Neuronal stem cell (in vitro differentiated cells): ENCODE measurements around the gene LILRB3.
"Not testable (repeated sequence)": the region's sequence is repeated elsewhere in the genome, so short reads cannot be mapped to it uniquely, and the experiment has no call there.

Experiments used
- DNase-seq: peaks from one replicate; pipeline ENCODE4 v3.0.0-alpha.2; 2013; ENCODE audit warnings: low spot score
- H2AFZ ChIP-seq: one replicate; pipeline ENCODE4 v1.6.1; 2013; ENCODE audit warnings: mild to moderate bottlenecking, low read length, inconsistent platforms
- H2AK5ac ChIP-seq: 2 replicates; pipeline ENCODE4 v1.6.1; 2013; ENCODE audit warnings: low read depth, mild to moderate bottlenecking, inconsistent platforms, low read length, moderate library complexity, mixed read lengths
- H2BK120ac ChIP-seq: 2 replicates; pipeline ENCODE4 v1.6.1; 2013; ENCODE audit warnings: low read depth, mild to moderate bottlenecking, inconsistent platforms, low read length, moderate library complexity, mixed read lengths
- H2BK12ac ChIP-seq: one replicate; pipeline ENCODE4 v1.6.1; 2013; ENCODE audit warnings: low read length, inconsistent platforms
- H2BK15ac ChIP-seq: 2 replicates; pipeline ENCODE4 v1.6.1; 2013; ENCODE audit warnings: mild to moderate bottlenecking, low read length, inconsistent platforms, mixed read lengths
- H2BK5ac ChIP-seq: one replicate; pipeline ENCODE4 v1.6.1; 2013; ENCODE audit warnings: inconsistent platforms, mild to moderate bottlenecking, low read length, moderate library complexity
- H3K14ac ChIP-seq: one replicate; pipeline ENCODE4 v1.6.1; 2013; ENCODE audit warnings: low read length, inconsistent platforms
- H3K18ac ChIP-seq: 2 replicates; pipeline ENCODE4 v1.6.1; 2013; ENCODE audit warnings: low read length, inconsistent platforms
- H3K23ac ChIP-seq: 2 replicates; pipeline ENCODE4 v1.6.1; 2013; ENCODE audit warnings: low read depth, mild to moderate bottlenecking, mixed read lengths, low read length, inconsistent platforms; ENCODE audit not compliant: poor library complexity
- H3K27ac ChIP-seq: replicated peaks from 3 replicates; pipeline ENCODE4 v1.5.1; 2013; ENCODE audit warnings: low read length, inconsistent platforms
- H3K27me3 ChIP-seq, 3 experiments: 2 replicates each; pipeline ENCODE4 v1.6.1; 2013; ENCODE audit warnings: low read length in 3 of 3, mild to moderate bottlenecking in 2 of 3, inconsistent platforms in 1 of 3, low read depth in 1 of 3, mixed read lengths in 1 of 3, moderate library complexity in 1 of 3; ENCODE audit not compliant: control insufficient read depth in 3 of 3, insufficient read depth in 3 of 3
- H3K36me3 ChIP-seq, 2 donors: replicated peaks in 1 of 2; 2 replicates each; pipeline ENCODE4 v1.6.1; 2013; ENCODE audit warnings: low read length in 2 of 2; ENCODE audit not compliant: control insufficient read depth in 2 of 2, insufficient read depth in 2 of 2
- H3K4ac ChIP-seq: 2 replicates; pipeline ENCODE4 v1.6.1; 2013; ENCODE audit warnings: inconsistent platforms, mild to moderate bottlenecking, low read length, moderate library complexity
- H3K4me1 ChIP-seq, 2 donors: 1 replicate in 1 of 2; 2 replicates in 1 of 2; pipeline ENCODE4 v1.6.1; 2013; ENCODE audit warnings: low read length in 2 of 2, low read depth in 1 of 2; ENCODE audit not compliant: control insufficient read depth in 2 of 2, insufficient read depth in 1 of 2
- H3K4me2 ChIP-seq: one replicate; pipeline ENCODE4 v1.6.1; 2013; ENCODE audit warnings: mild to moderate bottlenecking, low read length, inconsistent platforms; ENCODE audit not compliant: insufficient read depth, poor library complexity, severe bottlenecking
- H3K4me3 ChIP-seq, 2 donors: 2 replicates each; pipeline ENCODE4 v1.5.1; 2013; ENCODE audit warnings: low read length in 2 of 2, mild to moderate bottlenecking in 2 of 2, inconsistent platforms in 1 of 2, moderate library complexity in 1 of 2
- H3K79me1 ChIP-seq: one replicate; pipeline ENCODE4 v1.6.1; 2013; ENCODE audit warnings: low read depth, mild to moderate bottlenecking, inconsistent platforms, low read length, moderate library complexity
- H3K9ac ChIP-seq: one replicate; pipeline ENCODE4 v1.6.1; 2013; ENCODE audit warnings: mild to moderate bottlenecking, low read depth, low read length, inconsistent platforms; ENCODE audit not compliant: poor library complexity
- H3K9me3 ChIP-seq, 2 donors: replicated peaks in 1 of 2; 2 replicates each; pipeline versions ENCODE3 to v1.6.1; 2013; ENCODE audit warnings: low read length in 2 of 2, mild to moderate bottlenecking in 2 of 2, inconsistent platforms in 1 of 2, low read depth in 1 of 2, mixed read lengths in 1 of 2, moderate library complexity in 1 of 2; ENCODE audit not compliant: control insufficient read depth in 2 of 2, insufficient read depth in 1 of 2
- H4K8ac ChIP-seq: one replicate; pipeline ENCODE4 v1.6.1; 2013; ENCODE audit warnings: low read depth, mild to moderate bottlenecking, inconsistent platforms, low read length, moderate library complexity
- H4K91ac ChIP-seq: one replicate; pipeline ENCODE4 v1.6.1; 2013; ENCODE audit warnings: low read length, low read depth, mild to moderate bottlenecking, inconsistent platforms; ENCODE audit not compliant: poor library complexity
- WGBS, 2 donors: extraction: QIAGEN DNeasy Blood & Tissue Kit; methylation state at CpG; one replicate each; pipeline ENCODE4 v1.1.7; 2013; ENCODE audit warnings: missing lambda C conversion rate in 2 of 2, mixed read lengths in 1 of 2; ENCODE audit not compliant: insufficient read length in 2 of 2, insufficient replicate concordance in 1 of 2; ENCODE audit errors: extremely low coverage in 2 of 2; 5-methylcytosine and 5-hydroxymethylcytosine counted together

The LILRB3 gene

DNA sequence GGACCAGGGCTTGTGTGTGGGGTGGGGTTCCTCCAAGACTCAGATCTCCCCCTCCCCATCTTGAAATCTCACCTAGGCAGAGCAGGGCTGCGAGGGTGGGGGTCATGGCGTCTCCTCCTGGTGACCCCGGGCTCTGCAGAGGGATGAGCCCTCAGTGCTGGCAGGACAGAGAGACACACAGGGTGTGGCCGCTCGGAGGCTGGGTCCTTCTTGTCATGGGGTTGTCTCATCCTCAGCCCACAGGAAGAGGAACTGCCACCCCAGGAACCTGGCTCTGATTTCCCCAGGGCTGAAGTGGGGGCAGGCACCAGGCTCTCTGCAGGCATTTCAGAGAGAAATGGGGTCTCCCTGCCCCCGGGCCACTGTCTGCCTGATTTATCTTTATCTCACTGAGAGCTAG lies 19.8 kb upstream of the LILRB3 start, which contains the start of gene LILRA6:
LILRA6 (minus strand) TSS at position 145 of the 400 bp plus-strand sequence.
- WGBS, 2 donors: no CpG with 5 or more reads among the region's 6 CpGs
- not testable (repeated sequence) for H2BK120ac ChIP-seq, H3K23ac ChIP-seq, H3K9ac ChIP-seq, H3K4me2 ChIP-seq, H3K4me3 ChIP-seq, H2BK12ac ChIP-seq, H3K9me3 ChIP-seq, H3K79me1 ChIP-seq, DNase-seq, H3K27ac ChIP-seq, H3K27me3 ChIP-seq, H3K4ac ChIP-seq, H4K8ac ChIP-seq, H3K18ac ChIP-seq, H2BK15ac ChIP-seq, H2AFZ ChIP-seq, H3K14ac ChIP-seq, H3K36me3 ChIP-seq, H3K4me1 ChIP-seq, H2AK5ac ChIP-seq, H2BK5ac ChIP-seq, H4K91ac ChIP-seq

DNA sequence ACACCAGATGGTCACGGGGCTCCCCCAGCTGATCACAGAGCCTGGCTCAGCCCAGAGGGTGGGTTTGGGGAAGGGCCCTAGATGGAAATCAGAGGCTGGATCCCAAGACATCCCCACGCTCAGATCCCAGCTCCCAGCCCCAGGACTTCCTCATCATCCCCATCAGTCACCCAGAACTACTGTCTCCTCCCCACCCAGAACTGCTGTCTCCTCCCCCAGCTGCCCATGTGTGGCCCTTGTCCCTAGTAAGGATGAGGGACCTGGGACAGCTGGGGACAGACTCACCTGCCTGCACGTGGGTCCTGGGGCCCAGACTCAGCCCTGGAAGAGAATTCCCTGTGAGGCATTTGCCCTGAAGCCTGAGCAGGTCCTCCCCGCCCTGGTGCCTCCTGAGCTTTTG lies 19.4 kb upstream of the LILRB3 start:
- not testable (repeated sequence) for H3K4me2 ChIP-seq, H4K91ac ChIP-seq, DNase-seq, H2BK5ac ChIP-seq, H3K23ac ChIP-seq, H3K27ac ChIP-seq, H4K8ac ChIP-seq, H2AK5ac ChIP-seq, H2AFZ ChIP-seq, H3K4me1 ChIP-seq, H3K18ac ChIP-seq, H2BK12ac ChIP-seq, H3K4ac ChIP-seq, H3K4me3 ChIP-seq, H3K9ac ChIP-seq, H3K79me1 ChIP-seq, H3K14ac ChIP-seq, H2BK15ac ChIP-seq, H3K9me3 ChIP-seq, H3K27me3 ChIP-seq, H2BK120ac ChIP-seq, H3K36me3 ChIP-seq
- WGBS, 2 donors: no CpG with 5 or more reads among the region's 4 CpGs

DNA sequence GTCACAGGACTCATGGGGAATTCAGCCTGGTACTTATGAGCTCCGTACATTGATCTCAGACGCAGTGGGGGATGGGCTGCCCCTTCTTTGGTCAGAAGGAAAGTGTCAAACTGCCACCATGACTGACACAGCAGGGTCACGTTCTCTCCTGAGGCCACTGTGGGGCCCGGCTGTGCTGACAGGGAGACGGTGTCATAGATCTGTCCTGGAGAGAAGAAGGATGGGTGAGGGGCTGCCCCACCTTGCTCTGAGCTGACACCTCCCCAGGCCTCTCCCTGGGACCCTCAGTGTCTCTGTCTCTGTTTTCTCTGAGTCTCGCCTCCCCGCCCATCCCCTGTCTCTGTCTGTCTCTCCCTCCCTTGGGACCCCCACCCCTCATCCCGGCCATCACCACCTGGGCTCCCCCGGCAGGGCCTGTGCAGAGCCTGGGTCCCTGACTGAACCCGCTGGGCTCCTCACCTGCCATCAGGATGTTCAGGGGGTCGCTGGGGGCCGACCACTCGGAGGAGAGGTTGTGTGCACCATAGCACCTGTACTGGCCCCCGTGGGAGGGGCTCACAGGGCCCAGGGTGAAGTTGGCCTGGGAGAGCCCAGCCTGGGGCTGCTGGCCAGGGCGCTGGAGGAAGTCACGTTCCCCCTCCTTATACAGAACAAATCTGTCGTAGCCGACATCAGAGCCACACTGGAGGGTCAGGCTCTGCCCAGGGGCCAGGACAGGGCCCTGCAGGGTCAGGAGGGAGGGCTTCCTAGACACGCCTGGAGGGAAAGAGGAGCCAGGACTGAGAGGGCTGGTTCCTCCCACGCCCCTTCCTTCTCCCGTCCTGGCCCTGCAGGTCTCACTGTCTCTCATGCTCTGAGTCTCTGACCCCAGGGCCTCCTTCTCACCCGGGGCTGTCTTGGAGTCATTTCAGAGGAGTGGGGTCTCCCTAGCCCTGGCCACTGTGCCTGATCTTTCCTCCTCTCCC lies 17.8 kb upstream of the LILRB3 start:
- not testable (repeated sequence) for H3K14ac ChIP-seq, H3K4ac ChIP-seq, H3K4me2 ChIP-seq, H3K23ac ChIP-seq, H2BK120ac ChIP-seq, H3K4me3 ChIP-seq, H2AK5ac ChIP-seq, H3K27ac ChIP-seq, H3K9me3 ChIP-seq, H3K36me3 ChIP-seq, H2BK5ac ChIP-seq, H2BK12ac ChIP-seq, DNase-seq, H4K8ac ChIP-seq, H3K4me1 ChIP-seq, H3K9ac ChIP-seq, H3K79me1 ChIP-seq, H2BK15ac ChIP-seq, H2AFZ ChIP-seq, H4K91ac ChIP-seq, H3K18ac ChIP-seq
- peaks cover 0 to 10% (median 0%) of the 10 kb centered on the region in 3 experiments for H3K27me3 ChIP-seq
- no CpG with 5 or more reads among the region's 22 CpGs for WGBS, 2 donors

DNA sequence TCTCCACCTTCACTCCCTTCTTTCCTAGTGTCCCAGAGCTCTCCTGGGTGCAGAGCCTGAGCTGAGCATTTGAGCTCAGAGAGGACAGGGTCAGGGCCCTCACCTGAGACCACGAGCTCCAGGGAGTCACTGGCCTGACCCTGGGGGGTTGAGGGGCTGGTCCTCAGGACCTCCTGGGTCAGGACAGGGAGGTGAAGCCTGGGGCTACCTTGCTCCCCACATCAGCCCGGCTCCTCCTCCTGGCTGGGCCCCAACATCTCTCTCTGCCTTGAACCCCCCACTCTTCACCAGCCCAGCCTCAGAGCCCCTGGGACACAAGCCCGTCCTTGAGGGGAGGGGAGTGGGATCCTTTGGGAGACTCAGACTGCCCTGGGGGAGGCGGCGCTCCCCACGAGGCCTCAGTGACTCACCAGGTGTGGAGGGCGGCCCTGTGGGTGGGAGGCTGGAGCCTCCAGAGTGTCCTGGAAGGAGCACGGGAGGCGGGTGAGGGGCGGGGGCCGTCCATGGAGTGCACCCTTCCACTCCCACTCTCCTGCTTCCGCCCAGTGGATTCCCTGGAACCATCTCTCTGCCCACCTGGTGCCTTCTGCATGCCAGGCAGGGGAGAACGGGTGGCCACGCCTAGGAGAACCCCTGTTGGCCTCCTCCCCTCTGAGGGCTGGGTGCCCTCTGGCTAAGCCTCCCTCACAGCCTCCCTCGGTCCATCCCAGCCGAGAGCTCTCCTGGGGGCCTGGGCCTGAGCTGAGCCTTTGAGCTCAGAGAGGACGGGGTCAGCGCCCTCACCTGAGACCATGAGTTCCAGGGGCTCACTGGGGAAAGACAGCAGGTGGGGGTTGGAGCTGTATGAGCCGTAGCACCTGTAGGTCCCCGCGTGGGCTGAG lies 16.9 kb upstream of the LILRB3 start:
- no CpG with 5 or more reads among the region's 21 CpGs for WGBS, 2 donors
- H3K9ac ChIP-seq, H3K27ac ChIP-seq: not testable (repeated sequence)

More for the DNA sequence above, 16.9 kb upstream of the LILRB3 start:
- not testable (repeated sequence) for H3K14ac ChIP-seq, H3K79me1 ChIP-seq, H4K8ac ChIP-seq, H3K4me1 ChIP-seq, DNase-seq, H3K9me3 ChIP-seq, H3K4me2 ChIP-seq, H2BK5ac ChIP-seq, H2BK12ac ChIP-seq, H3K36me3 ChIP-seq, H4K91ac ChIP-seq, H3K4me3 ChIP-seq, H2AFZ ChIP-seq, H3K4ac ChIP-seq, H2BK120ac ChIP-seq, H2BK15ac ChIP-seq
- peak overlapping the region; percentile 63 for H2AK5ac ChIP-seq
- H3K18ac ChIP-seq: peak overlapping the region; percentile 19
- peaks cover 0 to 10% (median 0%) of the 10 kb centered on the region in 3 experiments for H3K27me3 ChIP-seq
- H3K23ac ChIP-seq: peak overlapping the region; percentile 10
